ENCODE measurements around the gene MAML3.
A peak's percentile ranks its signal among the peaks of the same experiment; 100 is the strongest.

The MAML3 gene

GRCh38 chr4:140153718-140154571 lies at the start of gene MAML3:
TSS of gene MAML3 (minus strand) at chr4:140154184. CDS start at chr4:140153327, 857 bp downstream.
- DNase-seq (ENCODE audit: low read depth in 3 of 3, low spot score in 1 of 3), result peak in 2 of 3 donors; percentile 69 to 72

- DNase-seq (ENCODE audit: low read depth in 3 of 3, low spot score in 1 of 3), result no peak
Measured at GRCh38 chr4:140198942-140199341, 45.0 kb upstream of the MAML3 start.

- DNase-seq (ENCODE audit: low read depth in 3 of 3, low spot score in 1 of 3), result no peak
Measured at GRCh38 chr4:140195806-140196205, 41.8 kb upstream of the MAML3 start.

- DNase-seq (ENCODE audit: low read depth in 3 of 3, low spot score in 1 of 3), result no peak
Measured at GRCh38 chr4:140189805-140190204, 35.8 kb upstream of the MAML3 start.

GRCh38 chr4:140188975-140189374 lies 35.0 kb upstream of the MAML3 start:
- DNase-seq (ENCODE audit: low read depth in 3 of 3, low spot score in 1 of 3), result no peak

GRCh38 chr4:140187316-140187695 lies 33.3 kb upstream of the MAML3 start:
- DNase-seq (ENCODE audit: low read depth in 3 of 3, low spot score in 1 of 3), result no peak

GRCh38 chr4:140186651-140187315 lies 32.8 kb upstream of the MAML3 start:
- no peak for DNase-seq (ENCODE audit: low read depth in 3 of 3, low spot score in 1 of 3)

- DNase-seq (ENCODE audit: low read depth in 3 of 3, low spot score in 1 of 3), result no peak
Measured at GRCh38 chr4:140186082-140186438, 32.1 kb upstream of the MAML3 start.

- DNase-seq (ENCODE audit: low read depth in 3 of 3, low spot score in 1 of 3), result no peak
Measured at GRCh38 chr4:140185412-140186081, 31.6 kb upstream of the MAML3 start.

GRCh38 chr4:140183270-140183669 lies 29.3 kb upstream of the MAML3 start:
- DNase-seq (ENCODE audit: low read depth in 3 of 3, low spot score in 1 of 3), result no peak

- no peak for DNase-seq (ENCODE audit: low read depth in 3 of 3, low spot score in 1 of 3)
Measured at GRCh38 chr4:140180577-140180976, 26.6 kb upstream of the MAML3 start.

GRCh38 chr4:140176735-140177134 lies 22.8 kb upstream of the MAML3 start:
- DNase-seq (ENCODE audit: low read depth in 3 of 3, low spot score in 1 of 3), result no peak

- DNase-seq (ENCODE audit: low read depth in 3 of 3, low spot score in 1 of 3), result no peak
Measured at GRCh38 chr4:140174543-140174942, 20.6 kb upstream of the MAML3 start.

GRCh38 chr4:140172960-140173359 lies 19.0 kb upstream of the MAML3 start:
- DNase-seq (ENCODE audit: low read depth in 3 of 3, low spot score in 1 of 3), result no peak

GRCh38 chr4:140170299-140170698 lies 16.3 kb upstream of the MAML3 start:
- DNase-seq (ENCODE audit: low read depth in 3 of 3, low spot score in 1 of 3), result no peak

GRCh38 chr4:140168936-140169335 lies 15.0 kb upstream of the MAML3 start:
- DNase-seq (ENCODE audit: low read depth in 3 of 3, low spot score in 1 of 3), result no peak

- DNase-seq (ENCODE audit: low read depth in 3 of 3, low spot score in 1 of 3), result no peak
Measured at GRCh38 chr4:140168474-140168873, 14.5 kb upstream of the MAML3 start.

- DNase-seq (ENCODE audit: low read depth in 3 of 3, low spot score in 1 of 3), result no peak
Measured at GRCh38 chr4:140163029-140163810, 9.2 kb upstream of the MAML3 start.

- DNase-seq (ENCODE audit: low read depth in 3 of 3, low spot score in 1 of 3), result no peak
Measured at GRCh38 chr4:140162596-140162995, 8.6 kb upstream of the MAML3 start.

- DNase-seq (ENCODE audit: low read depth in 3 of 3, low spot score in 1 of 3), result no peak
Measured at GRCh38 chr4:140158365-140159030, 4.5 kb upstream of the MAML3 start.

- DNase-seq (ENCODE audit: low read depth in 3 of 3, low spot score in 1 of 3), result no peak
Measured at GRCh38 chr4:140157341-140157740, 3.4 kb upstream of the MAML3 start.
